OCI-LY1 (cell line): ENCODE measurements around the gene ADGRA3.

Source experiments
- H2AFZ ChIP-seq: fragments of 200-600 bp; sonication (generic), shearing (Covaris generic); 2 replicates; pipeline ENCODE4 v1.6.0; 2014; ENCODE audit warnings: antibody characterized with exemption, mild to moderate bottlenecking, low read length
- H3F3A ChIP-seq: fragments of 200-600 bp; sonication (generic), shearing (Covaris generic); 2 replicates; pipeline ENCODE4 v1.6.0; 2014; ENCODE audit warnings: mild to moderate bottlenecking, antibody characterized with exemption, low read length, moderate library complexity; ENCODE audit not compliant: insufficient read depth
- H3K27ac ChIP-seq: fragments of 200-600 bp; sonication (generic); 2 replicates; pipeline ENCODE4 v1.5.1; 2014; ENCODE audit warnings: low read length, mixed run types, mild to moderate bottlenecking, low read depth; ENCODE audit not compliant: poor library complexity, severe bottlenecking
- H3K27me3 ChIP-seq: fragments of 200-600 bp; sonication (generic); 2 replicates; pipeline ENCODE4 v1.6.0; 2014; ENCODE audit warnings: antibody characterized with exemption, mild to moderate bottlenecking, low read length, moderate library complexity; ENCODE audit not compliant: insufficient read depth
- H3K36me3 ChIP-seq: fragments of 200-600 bp; sonication (generic); 2 replicates; pipeline ENCODE4 v1.6.1; 2014; ENCODE audit warnings: mild to moderate bottlenecking, antibody characterized with exemption, low read length, moderate library complexity, mixed read lengths; ENCODE audit not compliant: insufficient read depth
- H3K4me1 ChIP-seq: fragments of 200-600 bp; sonication (generic); 2 replicates; pipeline ENCODE4 v1.5.1; 2014; ENCODE audit warnings: mild to moderate bottlenecking, low read length, moderate library complexity; ENCODE audit not compliant: insufficient read depth, severe bottlenecking
- H3K4me2 ChIP-seq: fragments of 200-600 bp; sonication (generic), shearing (Covaris generic); 2 replicates; pipeline ENCODE4 v1.6.1; 2014; ENCODE audit warnings: low read length
- H3K4me3 ChIP-seq: fragments of 200-600 bp; sonication (generic); 2 replicates; pipeline ENCODE4 v1.5.1; 2014; ENCODE audit warnings: low read length, low read depth, mild to moderate bottlenecking, mixed read lengths; ENCODE audit not compliant: poor library complexity, severe bottlenecking
- H3K79me2 ChIP-seq: fragments of 200-600 bp; shearing (Covaris generic); 2 replicates; pipeline ENCODE4 v1.6.1; 2016; ENCODE audit warnings: mixed run types, low read length, mixed read lengths; ENCODE audit not compliant: insufficient read depth
- H3K9ac ChIP-seq: fragments of 200-600 bp; sonication (generic), shearing (Covaris generic); 2 replicates; pipeline ENCODE4 v1.6.1; 2014; ENCODE audit warnings: mild to moderate bottlenecking, low read length, mixed read lengths
- H3K9me2 ChIP-seq: fragments of 200-600 bp; sonication (generic), shearing (Covaris generic); 2 replicates; pipeline ENCODE4 v1.6.1; 2014; ENCODE audit warnings: low read depth, mild to moderate bottlenecking, low read length, mixed read lengths
- H3K9me3 ChIP-seq: fragments of 200-600 bp; shearing (Covaris generic); 2 replicates; pipeline ENCODE4 v1.6.1; 2014; ENCODE audit warnings: low read length, mixed read lengths
- H4K20me1 ChIP-seq: fragments of 200-600 bp; sonication (generic), shearing (Covaris generic); 2 replicates; pipeline ENCODE4 v1.6.0; 2016; ENCODE audit warnings: mild to moderate bottlenecking, low read length; ENCODE audit not compliant: insufficient read depth
- EZH2 ChIP-seq: fragments of 200-600 bp; sonication (generic), shearing (Covaris generic); IDR thresholded peaks from 2 replicates; pipeline ENCODE4 v1.8.0; 2017; ENCODE audit warnings: borderline replicate concordance, mixed run types, mild to moderate bottlenecking, antibody characterized with exemption, low read length, moderate library complexity, mixed read lengths
- TF ChIP-seq, protein P1 (sequence below): fragments of 200-600 bp; sonication (generic), shearing (Covaris generic); IDR thresholded peaks from 2 replicates; pipeline ENCODE4 v1.5.1; 2017; ENCODE audit warnings: mild to moderate bottlenecking, antibody characterized with exemption, low read length, moderate library complexity, mixed read lengths

The ADGRA3 gene

DNA sequence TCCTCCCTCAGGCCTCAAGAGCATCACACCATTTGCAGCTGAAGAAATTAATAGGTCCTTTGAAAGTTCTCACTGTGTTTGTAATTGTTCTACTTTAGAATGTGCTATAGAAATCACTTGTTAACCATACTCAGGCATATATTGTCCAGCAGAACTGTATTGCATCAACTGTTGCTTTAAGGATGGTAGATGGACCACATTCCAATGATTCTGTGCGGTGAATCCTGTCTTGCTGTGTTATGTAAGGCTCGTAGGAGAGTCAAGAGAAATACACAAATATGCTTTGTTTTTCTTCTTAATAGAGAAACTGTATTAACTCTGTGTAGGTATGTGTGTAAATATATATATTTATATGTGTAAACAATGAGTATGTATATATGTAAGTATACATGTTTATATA lies 6.3 kb upstream of the ADGRA3 start:
- H3K27ac ChIP-seq, result no peak overlapping the region
- H3F3A ChIP-seq, result no peaks in the 10 kb centered on the region
- no peaks in the 10 kb centered on the region for H4K20me1 ChIP-seq
- H3K27me3 ChIP-seq, result no peaks in the 10 kb centered on the region
- no peak overlapping the region for H3K4me2 ChIP-seq
- no peak overlapping the region for H2AFZ ChIP-seq
- no peaks in the 10 kb centered on the region for H3K79me2 ChIP-seq
- no peak for TF ChIP-seq EZH2
- TF ChIP-seq, protein P1, sequence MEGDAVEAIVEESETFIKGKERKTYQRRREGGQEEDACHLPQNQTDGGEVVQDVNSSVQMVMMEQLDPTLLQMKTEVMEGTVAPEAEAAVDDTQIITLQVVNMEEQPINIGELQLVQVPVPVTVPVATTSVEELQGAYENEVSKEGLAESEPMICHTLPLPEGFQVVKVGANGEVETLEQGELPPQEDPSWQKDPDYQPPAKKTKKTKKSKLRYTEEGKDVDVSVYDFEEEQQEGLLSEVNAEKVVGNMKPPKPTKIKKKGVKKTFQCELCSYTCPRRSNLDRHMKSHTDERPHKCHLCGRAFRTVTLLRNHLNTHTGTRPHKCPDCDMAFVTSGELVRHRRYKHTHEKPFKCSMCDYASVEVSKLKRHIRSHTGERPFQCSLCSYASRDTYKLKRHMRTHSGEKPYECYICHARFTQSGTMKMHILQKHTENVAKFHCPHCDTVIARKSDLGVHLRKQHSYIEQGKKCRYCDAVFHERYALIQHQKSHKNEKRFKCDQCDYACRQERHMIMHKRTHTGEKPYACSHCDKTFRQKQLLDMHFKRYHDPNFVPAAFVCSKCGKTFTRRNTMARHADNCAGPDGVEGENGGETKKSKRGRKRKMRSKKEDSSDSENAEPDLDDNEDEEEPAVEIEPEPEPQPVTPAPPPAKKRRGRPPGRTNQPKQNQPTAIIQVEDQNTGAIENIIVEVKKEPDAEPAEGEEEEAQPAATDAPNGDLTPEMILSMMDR, result no peak
- H3K9me2 ChIP-seq, result no peaks in the 10 kb centered on the region
- no peaks in the 10 kb centered on the region for H3K4me1 ChIP-seq
- H3K4me3 ChIP-seq, result no peak overlapping the region
- H3K9ac ChIP-seq, result no peak overlapping the region
- H3K9me3 ChIP-seq, result no peaks in the 10 kb centered on the region
- no peaks in the 10 kb centered on the region for H3K36me3 ChIP-seq

DNA sequence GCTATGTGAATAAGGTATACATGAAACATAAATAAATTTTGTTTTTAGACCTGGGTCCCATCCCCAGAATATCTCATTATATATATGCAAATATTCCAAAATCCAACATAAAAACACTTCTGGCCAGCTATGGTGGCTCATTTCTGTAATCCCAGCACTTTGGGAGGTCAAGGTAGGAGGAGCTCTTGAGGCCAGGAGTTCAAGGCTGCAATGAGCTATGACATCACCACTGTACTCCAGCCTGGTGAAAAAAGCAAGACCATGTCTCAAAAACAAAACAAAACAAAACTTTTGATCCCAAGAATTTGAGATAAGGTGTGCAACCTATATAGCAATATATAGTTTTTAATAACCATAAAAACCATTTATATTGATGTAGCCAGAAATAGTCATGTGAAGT lies 5.4 kb upstream of the ADGRA3 start:
- Histone ChIP-seq H3K79me2 (no peaks in the 10 kb centered on the region), H3K9me3 (no peaks in the 10 kb centered on the region), H3K27me3 (no peaks in the 10 kb centered on the region), H3K27ac (no peak overlapping the region), H4K20me1 (no peaks in the 10 kb centered on the region), H3K9me2 (no peaks in the 10 kb centered on the region), H3F3A (no peaks in the 10 kb centered on the region), H3K36me3 (no peaks in the 10 kb centered on the region), H2AFZ (no peak overlapping the region), H3K9ac (no peak overlapping the region), H3K4me3 (no peak overlapping the region), H3K4me2 (no peak overlapping the region), H3K4me1 (no peaks in the 10 kb centered on the region)
- TF ChIP-seq, protein P1, result no peak
- no peak for TF ChIP-seq EZH2

DNA sequence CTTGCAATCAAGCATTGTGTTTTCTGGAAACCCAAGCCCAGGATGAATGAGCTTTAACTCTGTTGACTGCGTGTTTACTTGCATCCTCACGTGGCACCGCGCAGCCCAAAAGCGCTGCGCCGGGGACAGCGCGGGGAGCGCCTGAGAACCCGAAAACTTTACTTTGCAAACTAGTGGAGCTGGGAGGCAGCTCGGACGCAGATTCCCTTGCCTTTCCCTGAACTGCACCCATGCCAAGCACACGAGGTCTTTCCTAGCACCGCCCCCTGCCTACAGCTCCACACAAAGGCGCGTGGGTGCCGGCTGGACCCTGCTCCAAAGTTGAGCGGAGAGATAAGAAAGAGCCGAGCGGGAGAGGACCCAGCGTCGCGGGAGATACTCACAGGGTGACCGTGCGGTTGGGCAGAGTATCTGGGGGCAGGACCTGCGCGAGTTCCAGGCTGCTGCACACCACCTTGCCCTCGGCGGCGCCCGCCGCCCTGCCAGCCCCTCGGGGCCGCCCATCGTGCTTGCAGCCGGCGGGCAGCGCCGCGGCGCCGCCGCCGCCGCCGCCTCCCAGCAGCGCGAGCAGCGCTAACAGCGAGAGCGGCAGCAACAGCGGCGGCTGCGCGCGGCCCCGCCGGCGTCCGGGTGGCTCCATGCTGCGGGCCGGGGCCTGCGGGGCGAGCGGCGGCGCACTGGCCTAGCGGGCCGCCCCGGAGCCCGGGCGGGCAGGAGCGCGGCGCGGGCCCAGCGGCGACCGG lies 550 bp downstream of the ADGRA3 start:
- H3K9me3 ChIP-seq, result no peaks in the 10 kb centered on the region
- no peaks in the 10 kb centered on the region for H3K9me2 ChIP-seq
- no peak overlapping the region for H3K4me3 ChIP-seq
- no peaks in the 10 kb centered on the region for H3K4me1 ChIP-seq
- no peak for TF ChIP-seq EZH2
- TF ChIP-seq, protein P1, result no peak
- no peaks in the 10 kb centered on the region for H3K36me3 ChIP-seq
- H3K27ac ChIP-seq, result no peak overlapping the region
- no peaks in the 10 kb centered on the region for H3K79me2 ChIP-seq
- no peak overlapping the region for H2AFZ ChIP-seq
- no peaks in the 10 kb centered on the region for H3F3A ChIP-seq
- no peak overlapping the region for H3K4me2 ChIP-seq
- no peaks in the 10 kb centered on the region for H4K20me1 ChIP-seq
- no peaks in the 10 kb centered on the region for H3K27me3 ChIP-seq
- H3K9ac ChIP-seq, result no peak overlapping the region
